HG02571 (cell line): ENCODE results near the gene RNF181.
"Not testable (repeated sequence)": the region's sequence is repeated elsewhere in the genome, so short reads cannot be mapped to it uniquely, and the experiment has no call there.

Experiments
- ATAC-seq: cut with Tn5 transposase; IDR thresholded peaks from one replicate; pipeline ENCODE4 v1.9.1; 2021; ENCODE audit warnings: mild to moderate bottlenecking, moderate library complexity; ENCODE audit not compliant: unreplicated experiment

Gene RNF181, protein sequence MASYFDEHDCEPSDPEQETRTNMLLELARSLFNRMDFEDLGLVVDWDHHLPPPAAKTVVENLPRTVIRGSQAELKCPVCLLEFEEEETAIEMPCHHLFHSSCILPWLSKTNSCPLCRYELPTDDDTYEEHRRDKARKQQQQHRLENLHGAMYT

DNA sequence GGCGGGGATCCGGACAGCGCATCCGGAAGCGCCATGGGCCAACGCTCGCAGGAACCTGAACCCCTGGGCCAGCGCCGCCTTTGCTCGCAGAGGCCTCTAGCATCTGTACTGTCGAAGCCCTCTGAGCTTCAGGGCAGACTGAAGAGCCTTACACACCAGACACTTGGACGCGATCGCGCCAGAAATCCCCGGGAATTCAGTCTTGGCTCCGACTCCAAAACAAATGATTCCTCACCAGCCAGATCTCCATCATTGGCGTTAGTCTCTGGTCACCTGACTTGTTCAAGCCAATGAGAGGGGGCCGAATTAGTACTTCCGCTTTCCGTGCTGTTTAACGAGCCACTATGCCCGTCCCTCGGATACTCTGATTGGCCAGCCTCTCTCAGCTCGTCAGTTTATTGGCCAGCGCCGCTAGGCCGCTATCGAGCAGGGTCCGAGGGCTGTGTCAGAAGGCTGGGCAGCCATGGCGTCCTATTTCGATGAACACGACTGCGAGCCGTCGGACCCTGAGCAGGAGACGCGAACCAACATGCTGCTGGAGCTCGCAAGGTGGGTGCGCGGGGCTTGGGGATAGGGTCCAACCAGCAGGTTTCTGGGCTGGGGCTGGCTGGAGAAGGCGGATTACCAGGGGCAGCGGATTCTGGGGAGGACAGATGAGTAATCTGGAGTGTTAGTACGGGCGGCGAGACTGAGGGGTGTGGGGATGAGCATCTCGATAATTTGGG lies at the start of gene RNF181:
Gene RNF181 (plus strand): TSS at position 445 of the 725 bp plus-strand sequence. CDS start 19 bp downstream, at position 464.
- peak; percentile 99 for ATAC-seq

DNA sequence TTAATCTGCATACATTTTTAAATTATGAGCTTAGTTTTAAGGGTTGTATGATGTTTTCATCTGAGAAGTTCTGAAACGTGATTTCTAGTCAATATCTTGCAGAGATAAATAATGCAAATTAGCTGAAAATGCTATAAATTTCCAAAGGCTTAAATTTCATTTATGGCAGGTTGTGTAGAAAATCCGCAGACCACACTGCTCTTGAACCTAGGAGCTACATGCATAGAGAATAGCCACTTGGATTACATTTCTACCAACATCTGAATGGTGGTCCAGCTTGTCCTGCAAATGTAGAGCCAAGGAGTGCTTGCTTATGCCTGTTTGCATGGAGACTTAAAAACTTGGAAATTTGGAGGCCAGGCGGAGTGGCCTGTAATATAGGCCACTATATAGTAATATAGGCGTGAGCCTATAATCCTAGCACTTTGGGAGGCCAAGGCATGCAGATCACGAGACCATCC lies 49.7 kb upstream of the RNF181 start:
- ATAC-seq = no peak

DNA sequence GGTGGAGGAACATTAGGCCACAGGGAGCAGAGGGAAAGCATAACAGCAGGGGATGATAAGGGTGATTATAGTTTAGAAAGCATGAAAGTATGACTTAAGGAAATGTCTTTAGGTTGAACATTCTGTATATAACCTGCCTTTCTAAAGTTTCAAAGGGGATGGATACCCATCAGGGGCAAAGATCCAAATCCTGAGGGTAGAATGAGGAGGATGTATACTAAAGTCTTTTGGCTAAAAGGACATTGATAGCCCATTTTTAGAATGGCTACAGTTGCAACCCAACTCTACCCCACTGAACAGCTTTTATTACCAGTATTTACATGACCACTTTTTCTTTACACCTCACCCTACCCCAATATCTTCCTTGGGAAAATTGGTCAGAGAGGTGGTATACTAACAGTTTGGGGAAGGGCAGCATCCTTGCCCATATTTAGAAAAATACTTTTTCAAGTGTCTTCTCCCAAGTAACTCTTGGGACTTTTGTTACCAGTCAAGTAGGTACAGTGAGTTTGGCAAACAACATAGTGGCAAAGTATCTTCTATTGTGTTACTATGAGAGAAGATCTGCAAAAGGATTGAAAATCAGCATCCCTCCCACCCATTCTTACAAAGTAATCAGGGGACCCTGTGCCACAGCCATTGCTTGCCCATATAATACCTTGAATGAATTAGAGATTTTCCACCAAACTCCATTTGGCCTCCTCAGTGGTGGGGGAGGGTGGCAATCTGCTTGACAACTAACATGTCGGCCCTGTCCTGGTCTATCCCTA lies 48.3 kb upstream of the RNF181 start:
- ATAC-seq = no peak

DNA sequence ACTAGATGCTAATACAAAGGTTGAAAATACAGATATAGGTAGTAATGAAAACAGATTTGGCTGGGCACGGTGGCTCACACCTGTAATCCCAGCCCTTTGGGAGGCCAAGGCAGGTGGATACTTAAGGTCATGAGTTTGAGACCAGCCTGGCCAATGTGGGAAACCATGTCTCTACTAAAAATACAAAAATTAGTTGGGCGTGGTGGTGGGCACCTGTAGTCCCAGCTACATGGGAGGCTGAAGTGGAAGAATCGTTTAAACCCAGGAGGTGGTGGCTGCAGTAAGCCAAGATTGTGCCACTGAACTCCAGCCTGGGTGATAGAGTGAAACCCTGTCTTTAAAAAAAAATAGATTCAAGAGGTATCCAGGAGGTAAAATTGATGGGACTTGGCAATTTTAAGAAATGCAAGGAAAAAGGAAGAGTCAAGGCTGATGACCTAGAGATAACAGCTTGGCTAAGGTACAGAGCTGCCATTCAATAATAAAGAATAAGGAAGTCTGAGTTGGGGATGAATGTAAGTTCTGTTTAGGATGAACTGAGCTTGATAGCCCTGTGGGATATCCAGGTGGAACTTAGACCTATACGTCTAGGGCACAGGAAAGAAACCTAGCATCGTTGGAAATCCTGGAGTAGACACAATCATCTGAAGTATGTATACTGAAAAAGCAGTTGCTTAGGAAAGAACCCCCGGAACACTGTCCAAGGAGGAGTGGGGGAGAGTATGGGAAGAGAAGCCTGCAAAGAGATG lies 47.5 kb upstream of the RNF181 start:
- no peak for ATAC-seq

- no peak for ATAC-seq
These were observed 47.0 kb upstream of the RNF181 start for GRCh38 chr2:85548608-85548900.

- no peak for ATAC-seq
These were observed 46.5 kb upstream of the RNF181 start for GRCh38 chr2:85549095-85549494.

DNA sequence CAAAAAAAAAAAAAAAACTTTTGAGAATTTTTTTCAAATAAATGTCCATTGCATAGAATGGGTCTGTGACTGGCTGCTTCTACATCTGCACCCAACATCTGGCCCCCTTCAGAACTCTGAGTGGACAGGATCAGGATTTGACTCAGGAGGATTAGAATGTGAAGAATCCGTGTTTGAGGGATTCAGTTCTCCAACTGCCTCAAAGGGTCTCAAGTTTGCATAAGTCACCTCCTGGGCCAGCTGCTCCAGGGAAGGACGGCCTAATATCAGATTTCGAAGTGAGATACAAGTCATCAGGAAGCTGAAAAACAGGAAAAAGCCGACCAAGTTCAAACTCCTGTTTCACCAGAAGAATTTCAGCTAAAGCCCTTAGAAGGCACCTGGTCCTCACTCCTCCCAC lies 45.7 kb upstream of the RNF181 start:
- ATAC-seq = no peak

DNA sequence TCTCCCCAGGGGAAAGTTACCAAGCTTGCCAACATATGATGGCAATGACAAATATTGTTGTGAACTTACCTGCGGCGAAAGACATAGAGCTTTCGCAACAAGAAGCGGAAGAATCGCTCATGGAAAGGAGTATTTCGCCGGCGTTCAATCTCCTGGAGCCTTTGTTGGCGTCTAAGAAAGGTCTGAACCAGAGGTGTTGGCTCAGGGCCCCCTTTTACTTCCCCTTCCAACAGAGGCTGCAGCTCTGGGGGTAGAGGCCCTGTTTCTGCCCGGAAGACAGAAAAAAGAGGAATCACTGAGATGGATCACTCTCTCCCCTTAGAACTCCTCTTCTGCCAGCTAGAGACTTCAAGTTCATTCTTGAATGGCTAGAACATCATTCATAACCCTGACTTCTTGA lies 45.1 kb upstream of the RNF181 start:
- no peak for ATAC-seq

GRCh38 chr2:85551698-85552678 lies 43.6 kb upstream of the RNF181 start:
- no peak for ATAC-seq

- ATAC-seq = no peak
These were observed 42.4 kb upstream of the RNF181 start for GRCh38 chr2:85553184-85553583.

DNA sequence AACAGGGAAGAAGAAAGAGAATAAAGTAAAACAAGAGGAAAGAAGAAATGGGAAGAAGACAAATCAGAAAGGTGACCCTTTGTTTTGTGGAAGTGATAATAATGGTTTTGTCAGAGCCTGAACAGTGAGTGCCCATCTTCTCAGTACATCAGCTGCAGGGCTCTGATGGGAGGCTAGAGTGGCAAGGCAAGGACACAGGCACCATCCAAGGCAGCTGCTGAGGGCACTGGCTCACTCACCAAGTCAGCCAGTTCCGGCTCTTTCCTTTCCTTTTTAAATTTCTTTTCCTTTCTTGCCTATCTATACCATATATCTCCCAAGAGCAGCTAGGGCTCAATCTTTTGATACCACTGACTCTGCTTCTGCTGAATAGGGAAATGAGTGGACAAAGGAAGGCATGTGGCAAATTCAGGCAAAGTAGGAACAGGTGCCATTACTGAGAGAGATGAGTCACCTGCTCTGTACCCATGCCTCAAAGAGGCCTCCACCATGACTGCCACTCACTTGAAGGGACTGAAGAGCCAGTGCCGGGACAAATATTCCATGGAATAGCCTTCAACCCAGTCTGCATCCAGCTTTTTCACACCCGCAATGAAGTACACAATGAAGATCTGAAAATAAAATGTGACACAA lies 40.4 kb upstream of the RNF181 start:
- no peak for ATAC-seq

GRCh38 chr2:85557130-85557529 lies 38.4 kb upstream of the RNF181 start:
- ATAC-seq = no peak

DNA sequence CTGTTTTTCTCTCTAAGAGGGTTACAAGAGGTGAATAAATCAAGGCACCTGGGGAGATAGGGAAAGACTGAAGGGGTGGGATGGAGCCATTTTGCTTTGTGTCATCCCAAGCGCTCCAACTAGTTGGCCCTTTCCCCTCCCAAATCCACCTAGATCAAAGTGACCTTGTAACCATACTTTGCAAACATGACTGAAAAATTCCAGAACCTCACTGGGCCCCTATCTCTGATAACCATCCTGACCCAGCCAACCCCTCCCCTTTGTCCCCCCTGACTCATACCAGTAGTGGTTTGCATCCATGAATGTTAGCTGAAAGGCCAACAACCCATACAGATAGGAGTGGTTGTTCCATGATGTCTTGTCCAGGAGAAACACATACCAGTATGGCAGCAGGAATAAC lies 37.4 kb upstream of the RNF181 start:
- no peak for ATAC-seq

- not testable (repeated sequence) for ATAC-seq
These were observed 35.2 kb upstream of the RNF181 start for GRCh38 chr2:85560403-85560726.

GRCh38 chr2:85560812-85561279 lies 34.7 kb upstream of the RNF181 start:
- peak; percentile 26 for ATAC-seq

DNA sequence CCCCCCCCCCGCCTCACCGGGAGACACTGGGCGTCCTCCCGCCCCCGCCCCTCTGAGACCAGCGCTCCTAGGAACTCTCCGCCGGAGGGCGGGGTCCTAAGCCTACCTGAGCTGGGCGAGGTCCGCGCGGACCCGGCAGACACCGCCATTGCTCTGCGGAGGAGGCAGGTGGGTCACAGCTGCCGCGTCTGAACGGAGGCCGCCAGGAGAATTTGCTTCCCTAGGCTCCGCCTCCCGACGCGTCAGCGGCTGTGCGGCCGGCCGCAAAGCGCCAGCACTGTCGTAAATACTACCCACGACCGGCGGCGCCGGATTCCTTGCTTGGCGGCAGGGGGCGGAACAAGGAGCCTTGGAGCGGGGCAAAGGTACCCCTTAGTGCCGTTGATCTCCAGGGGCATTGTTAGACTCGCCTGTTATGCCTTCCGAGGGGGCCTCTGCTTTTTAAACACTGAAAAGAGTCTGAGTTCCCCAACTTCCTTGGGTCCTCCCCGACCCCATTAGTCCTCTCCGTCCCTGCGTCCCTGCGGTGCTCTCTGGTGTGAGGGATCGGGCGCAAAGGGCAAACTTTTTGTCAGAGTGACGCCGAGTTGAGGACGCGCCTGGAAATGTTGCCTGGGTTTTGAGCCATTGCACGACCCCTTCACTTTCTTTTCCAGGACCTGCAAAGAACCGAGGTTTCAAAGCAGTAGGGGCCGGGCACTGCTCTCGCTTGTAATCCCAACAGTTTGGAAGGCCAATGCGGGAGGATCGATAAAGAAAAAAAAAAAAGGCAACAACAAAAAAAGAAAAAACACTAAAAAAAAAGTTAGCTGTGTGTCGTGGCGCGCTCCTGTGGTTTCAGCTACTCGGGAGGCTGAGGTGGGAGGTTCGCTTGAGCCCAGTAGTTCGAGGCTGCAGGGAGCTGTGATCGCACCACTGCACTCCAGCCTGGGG lies 34.0 kb upstream of the RNF181 start, which contains the start of gene GGCX:
Gene GGCX (minus strand): TSS at position 214 of the 933 bp plus-strand sequence. CDS start 65 bp downstream, at position 149.
- peak; percentile 92 for ATAC-seq

DNA sequence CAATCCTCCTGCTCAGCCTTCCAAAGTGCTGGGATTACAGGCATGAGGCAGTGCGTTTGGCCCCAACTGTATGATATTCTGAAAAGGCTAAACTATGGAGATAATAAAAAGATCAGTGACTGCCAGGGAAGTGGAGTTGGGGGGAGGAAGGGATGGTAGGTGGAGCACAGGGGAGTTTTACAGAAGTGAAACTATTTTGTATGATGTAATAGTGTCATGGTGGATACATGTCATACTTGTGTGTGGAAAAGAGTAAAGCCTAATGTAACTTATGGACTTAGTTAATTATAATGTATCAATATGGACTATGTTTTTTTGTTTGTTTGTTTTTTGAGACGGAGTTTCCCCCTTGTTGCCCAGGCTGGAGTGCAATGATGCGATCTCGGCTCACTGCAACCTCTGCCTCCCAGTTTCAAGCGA lies 31.4 kb upstream of the RNF181 start:
- no peak for ATAC-seq

- ATAC-seq = no peak
These were observed 29.3 kb upstream of the RNF181 start for GRCh38 chr2:85566265-85566664.
